Tibial artery (tissue), 4 donors: ENCODE data around the gene CXCR3.

Source experiments
- DNase-seq, 2 donors: peaks; one replicate each; pipeline ENCODE4 v3.0.0-alpha.2; 2019
- H3K27ac ChIP-seq, 2 donors: fragments of 200-600 bp; sonication (generic) in 1 of 2; 1 replicate in 1 of 2; 2 replicates in 1 of 2; pipeline ENCODE4 v1.5.1; 2018 to 2019; ENCODE audit warnings: mild to moderate bottlenecking in 1 of 2
- H3K27me3 ChIP-seq, 2 donors: fragments of 200-600 bp; sonication (generic) in 1 of 2; one replicate each; pipeline versions ENCODE4 v1.5.1 to v1.6.0; 2016 to 2019
- H3K36me3 ChIP-seq, 3 donors: fragments of 200-600 bp; sonication (generic) in 2 of 3; one replicate each; pipeline ENCODE4 v1.5.1; 2016 to 2019; ENCODE audit warnings: mild to moderate bottlenecking in 2 of 3
- H3K4me1 ChIP-seq, 4 donors: fragments of 200-600 bp; sonication (generic) in 2 of 4; 1 replicate in 3 of 4; 2 replicates in 1 of 4; pipeline ENCODE4 v1.5.1; 2016 to 2019
- H3K4me3 ChIP-seq, 2 donors: fragments of 200-600 bp; sonication (generic) in 1 of 2; 1 replicate in 1 of 2; 2 replicates in 1 of 2; pipeline ENCODE4 v1.5.1; 2018 to 2019; ENCODE audit warnings: mild to moderate bottlenecking in 2 of 2
- H3K9me3 ChIP-seq, 3 donors: fragments of 200-600 bp; sonication (generic) in 1 of 3; one replicate each; pipeline ENCODE4 v1.5.1; 2016 to 2019
- CTCF ChIP-seq, 2 experiments: fragments of 200-600 bp in 1 of 2; fragments of 450-650 bp in 1 of 2; IDR thresholded peaks; one replicate each; pipeline ENCODE4 v1.5.1; 2017 to 2019; ENCODE audit warnings: antibody characterized with exemption in 2 of 2, mild to moderate bottlenecking in 1 of 2, moderate library complexity in 1 of 2
- intact Hi-C: fragments of 100-400 bp; cut with DNase I; formaldehyde crosslinking; loops from one replicate; pipeline ENCODE4 v1.15.0; 2023; ENCODE audit warnings: low total_unique reads

CXCR3 gene

GRCh38 chrX:71622576-71623450, 4.5 kb upstream of the CXCR3 start:
- Histone ChIP-seq H3K36me3 (no peaks in the 10 kb centered on the region), H3K27me3 (no peaks in the 10 kb centered on the region), H3K4me3 (no peak overlapping the region), H3K9me3 (no peaks in the 10 kb centered on the region), H3K4me1 (peaks cover 0 to 20% (median 8%) of the 10 kb centered on the region in 4 donors), H3K27ac (peak overlapping the region; percentile 65 to 82)
- intact Hi-C loops: no loop called here
- no peak for TF ChIP-seq CTCF (IDR thresholded peaks at IDR 0.05)
- peak; percentile 74 to 85 for DNase-seq

- no peaks in the 10 kb centered on the region for H3K36me3 ChIP-seq
- TF ChIP-seq CTCF (IDR thresholded peaks at IDR 0.05): no peak
- no peaks in the 10 kb centered on the region for H3K27me3 ChIP-seq
- intact Hi-C loops: no loop called here
- peak overlapping the region; percentile 65 to 82 for H3K27ac ChIP-seq
- no peak overlapping the region for H3K4me3 ChIP-seq
- DNase-seq: no peak
- H3K4me1 ChIP-seq: peaks cover 0 to 20% (median 8%) of the 10 kb centered on the region in 4 donors
- no peaks in the 10 kb centered on the region for H3K9me3 ChIP-seq
Measured at GRCh38 chrX:71622032-71622575, 3.8 kb upstream of the CXCR3 start.

- intact Hi-C loops: no loop called here
- Histone ChIP-seq H3K9me3 (no peaks in the 10 kb centered on the region), H3K4me1 (peaks cover 0 to 20% (median 8%) of the 10 kb centered on the region in 4 donors), H3K27ac (peak overlapping the region in 1 of 2 donors; percentile 82), H3K36me3 (no peaks in the 10 kb centered on the region), H3K27me3 (no peaks in the 10 kb centered on the region), H3K4me3 (no peak overlapping the region)
- TF ChIP-seq CTCF (IDR thresholded peaks at IDR 0.05): no peak
- DNase-seq: peak in 1 of 2 donors; percentile 22
Measured at GRCh38 chrX:71621603-71622002, 3.3 kb upstream of the CXCR3 start.

- no peak for TF ChIP-seq CTCF (IDR thresholded peaks at IDR 0.05)
- intact Hi-C loops: no loop called here
- H3K27me3 ChIP-seq: no peaks in the 10 kb centered on the region
- no peak for DNase-seq
- peaks cover 0 to 20% (median 8%) of the 10 kb centered on the region in 4 donors for H3K4me1 ChIP-seq
- no peak overlapping the region for H3K27ac ChIP-seq
- no peaks in the 10 kb centered on the region for H3K9me3 ChIP-seq
- peaks cover 0 to 1% (median 0%) of the 10 kb centered on the region in 3 donors for H3K36me3 ChIP-seq
- no peak overlapping the region for H3K4me3 ChIP-seq
Measured at GRCh38 chrX:71619986-71620385, 1.7 kb upstream of the CXCR3 start.

GRCh38 chrX:71619193-71619592, 882 bp upstream of the CXCR3 start:
- Histone ChIP-seq H3K27me3 (no peaks in the 10 kb centered on the region), H3K4me1 (peaks cover 0 to 20% (median 8%) of the 10 kb centered on the region in 4 donors), H3K4me3 (no peak overlapping the region), H3K9me3 (no peaks in the 10 kb centered on the region), H3K27ac (no peak overlapping the region), H3K36me3 (peaks cover 0 to 9% (median 4%) of the 10 kb centered on the region in 3 donors)
- no peak for DNase-seq
- intact Hi-C loops: no loop called here
- no peak for TF ChIP-seq CTCF (IDR thresholded peaks at IDR 0.05)
